Fibroblast of villous mesenchyme (primary cell): ENCODE measurements around the gene CNTN4. TPM values are rescaled to one million over a fixed set of nuclear protein-coding genes. Genes with fewer than 3 reads are reported as not detected.

Experiments
- DNase-seq: peaks from one replicate; pipeline ENCODE4 v3.0.0-alpha.2; 2010; ENCODE audit warnings: low read depth
- H3K4me3 ChIP-seq: 2 replicates; pipeline ENCODE4 v1.5.1; 2011; ENCODE audit warnings: low read depth, mild to moderate bottlenecking, low read length
- CTCF ChIP-seq: IDR thresholded peaks from 2 replicates; pipeline ENCODE4 v1.5.1; 2012; ENCODE audit warnings: low read depth, mild to moderate bottlenecking, low read length; ENCODE audit not compliant: insufficient read depth
- total RNA-seq: library from RNA; depleted of rRNA; stranded (reverse); fragments of >200 nt; gene quantifications from 2 replicates; pipeline ENCODE4 v1.2.3, GENCODE V29; 2012

CNTN4 gene
- total RNA-seq, 1 donor = 6.9 TPM

DNA sequence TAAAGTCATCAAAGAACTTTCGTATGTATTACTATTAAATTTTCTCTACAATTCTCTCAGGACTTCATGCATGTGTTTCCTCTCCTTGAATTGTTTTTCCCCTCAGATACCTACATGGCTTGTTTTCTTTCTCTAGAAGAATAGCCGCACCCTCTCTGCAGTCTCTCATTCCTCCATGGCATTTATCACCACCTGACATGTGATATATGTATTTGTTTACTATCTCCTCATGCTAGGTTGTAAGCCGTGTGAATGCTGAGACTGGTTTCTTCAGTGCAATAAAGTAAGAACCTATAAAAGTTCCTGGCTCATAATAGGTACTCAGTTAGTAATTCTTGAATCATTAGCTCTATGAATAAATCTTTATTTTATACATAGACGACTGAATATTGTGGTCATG lies 149.2 kb downstream of the CNTN4 start:
- no peak for DNase-seq
- TF ChIP-seq CTCF = no peak
- H3K4me3 ChIP-seq = no peak overlapping the region

DNA sequence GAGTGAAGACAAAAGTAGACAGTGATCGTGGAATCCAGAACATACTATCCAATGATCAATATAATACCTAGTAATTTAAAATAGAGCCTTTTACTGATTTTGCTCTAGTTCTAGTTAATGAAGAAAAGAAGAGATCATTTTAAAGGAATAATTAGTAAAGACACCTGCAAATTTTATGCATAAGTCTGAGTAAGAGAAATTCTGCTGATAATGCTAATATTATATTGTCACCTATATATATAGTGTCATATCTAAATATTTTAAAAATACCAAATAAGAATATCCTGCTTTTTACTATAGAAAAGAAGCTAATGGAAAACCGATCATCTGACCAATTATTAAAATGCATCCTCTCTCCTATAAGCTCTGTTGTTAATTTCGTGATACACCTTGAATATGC lies 152.1 kb downstream of the CNTN4 start:
- DNase-seq = no peak
- no peak for TF ChIP-seq CTCF
- no peak overlapping the region for H3K4me3 ChIP-seq

GRCh38 chr3:2261747-2262146 lies 163.1 kb downstream of the CNTN4 start:
- H3K4me3 ChIP-seq = no peak overlapping the region
- TF ChIP-seq CTCF = no peak
- DNase-seq = no peak

GRCh38 chr3:2262204-2262603 lies 163.5 kb downstream of the CNTN4 start:
- DNase-seq = no peak
- no peak overlapping the region for H3K4me3 ChIP-seq
- TF ChIP-seq CTCF = no peak

DNA sequence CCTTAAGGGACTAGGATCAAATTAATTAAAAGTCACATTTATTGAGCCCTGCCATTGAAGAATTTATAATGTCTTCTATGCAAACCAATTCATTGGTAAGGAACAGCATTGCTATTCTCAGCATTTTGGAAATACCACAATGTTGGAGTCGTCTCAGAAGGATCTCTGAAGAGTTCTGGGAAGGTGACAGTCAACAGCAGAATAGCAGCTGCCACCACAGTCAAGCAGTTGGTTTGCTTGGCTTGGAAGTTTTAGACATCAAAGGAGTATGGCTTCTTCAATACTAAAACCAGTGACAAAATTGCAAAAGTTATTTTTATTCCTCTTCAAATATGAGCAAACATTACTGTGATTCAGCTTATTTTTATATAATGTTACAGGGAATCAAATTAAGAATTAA lies 167.9 kb downstream of the CNTN4 start:
- no peak for DNase-seq
- no peak overlapping the region for H3K4me3 ChIP-seq
- TF ChIP-seq CTCF = no peak

- no peak for DNase-seq
- no peak overlapping the region for H3K4me3 ChIP-seq
- TF ChIP-seq CTCF = no peak
Measured at GRCh38 chr3:2268779-2269178, 170.1 kb downstream of the CNTN4 start.

DNA sequence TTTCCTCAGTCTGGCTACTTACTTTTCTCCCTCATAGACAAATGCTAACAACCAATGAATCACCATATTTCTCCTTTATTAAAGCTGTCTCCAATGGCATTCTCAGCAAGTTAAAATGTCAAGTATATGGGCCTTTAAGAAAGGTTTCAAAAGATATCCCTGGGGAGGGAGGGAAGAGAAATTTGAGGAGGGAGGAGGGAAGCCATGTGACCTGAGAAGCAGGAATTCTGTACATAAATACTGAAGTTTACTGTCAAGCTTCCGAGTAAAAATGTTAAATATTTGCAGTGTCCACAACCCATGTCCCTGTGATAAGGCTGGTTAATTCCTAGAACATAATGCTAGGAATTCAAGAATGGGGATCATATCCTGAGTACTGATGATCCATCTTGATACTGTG lies 175.9 kb downstream of the CNTN4 start:
- H3K4me3 ChIP-seq = no peak overlapping the region
- DNase-seq = peak; percentile 1
- TF ChIP-seq CTCF = no peak
